RPMI7951 (cell line): ENCODE results near the gene NEMP2. TPM values are rescaled to one million over a fixed set of nuclear protein-coding genes. Genes with fewer than 3 reads are reported as not detected.

Source experiments
- DNase-seq: peaks from one replicate; pipeline ENCODE4 v3.0.0-alpha.2; 2012; ENCODE audit warnings: low read depth
- total RNA-seq: library from RNA; depleted of rRNA; stranded (reverse); fragments of >200 nt; shearing (Covaris generic); gene quantifications from 2 replicates; pipeline ENCODE4 v1.2.3, GENCODE V29; 2014; rRNA removed

The NEMP2 gene
- 5.9 and 11.7 TPM in 2 replicates for total RNA-seq

DNA sequence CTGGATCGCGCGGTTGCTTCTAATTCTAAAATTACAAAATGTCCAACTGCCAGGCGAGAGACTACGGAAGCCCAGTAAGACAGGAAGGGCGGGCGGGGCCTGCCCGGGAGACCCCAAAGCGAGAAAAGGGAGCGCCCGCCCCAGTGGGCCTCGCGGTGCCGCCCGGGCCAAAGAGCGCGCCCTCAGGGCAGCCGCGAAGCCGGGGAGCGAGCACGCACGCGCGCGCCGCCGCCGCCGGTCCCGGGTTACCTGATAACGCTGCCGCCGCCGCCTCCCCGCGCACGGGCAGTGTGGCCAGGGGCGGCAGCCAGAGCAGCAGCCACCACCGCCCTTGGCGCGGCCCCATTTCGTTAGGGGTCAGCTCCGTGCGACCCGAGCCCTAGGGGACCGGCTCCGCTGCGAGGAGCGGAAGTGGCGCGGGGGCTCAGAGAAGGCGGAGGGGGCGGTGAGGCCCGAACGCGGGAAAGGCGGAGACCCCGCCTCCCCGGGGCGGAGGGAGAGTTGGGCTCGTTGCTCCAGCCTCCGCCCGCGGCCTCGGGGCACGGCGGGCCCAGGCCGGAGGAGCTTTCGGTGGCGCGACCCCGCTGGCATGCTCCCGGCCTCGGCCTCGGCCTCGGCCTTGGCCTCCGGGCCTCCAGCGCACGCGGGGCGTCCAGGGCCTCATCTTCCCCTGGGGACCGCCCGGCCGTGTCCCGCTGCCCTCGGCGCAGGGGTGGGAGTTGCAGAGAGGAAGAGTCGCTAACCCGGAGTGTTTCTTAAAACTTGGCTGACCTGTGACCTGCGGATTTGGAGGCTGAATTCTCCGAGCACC, at the start of gene NEMP2:
NEMP2 (minus strand) TSS at position 413 of the 811 bp plus-strand sequence; CDS start at position 346, 67 bp downstream.
- peak; percentile 80 for DNase-seq

GRCh38 chr2:190583507-190584337, 49.2 kb upstream of the NEMP2 start:
- DNase-seq, result no peak

DNA sequence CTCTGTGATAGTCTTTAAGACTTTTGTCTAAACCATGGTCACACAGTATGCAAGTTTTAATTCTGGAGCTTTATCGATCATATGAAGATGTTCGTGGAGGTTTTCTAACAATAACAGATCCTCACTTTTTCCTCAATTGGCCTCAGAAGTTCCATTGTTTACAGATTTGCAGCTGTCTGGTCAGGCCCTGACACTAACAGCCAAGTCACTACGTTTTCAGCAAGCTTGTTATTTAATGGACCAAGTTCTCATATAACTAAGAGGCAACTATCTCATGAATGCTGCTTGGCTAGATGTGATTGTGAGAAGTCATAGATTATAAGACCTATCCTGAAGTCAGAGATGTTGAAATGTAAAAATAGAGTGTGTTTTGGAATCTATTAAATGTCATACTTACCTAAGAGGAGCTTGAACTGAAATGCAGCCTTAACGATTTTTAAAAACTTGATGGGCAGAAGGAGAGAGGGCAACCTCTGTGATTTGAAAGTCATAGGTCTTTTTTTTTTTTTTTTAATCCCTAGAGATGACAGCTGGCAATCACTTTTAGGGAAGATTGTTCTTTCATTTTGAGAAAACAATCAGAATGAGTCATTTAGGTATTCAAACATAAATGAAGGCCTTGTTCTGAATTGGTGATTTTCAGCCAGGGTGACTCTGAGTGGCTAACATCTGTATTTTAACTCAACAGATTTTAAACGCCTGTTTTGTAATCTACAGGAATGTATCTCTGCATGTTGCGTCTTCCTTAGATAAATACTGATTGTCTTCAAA, 48.4 kb upstream of the NEMP2 start:
- no peak for DNase-seq

- DNase-seq, result no peak
Observed at GRCh38 chr2:190582019-190582418, 47.5 kb upstream of the NEMP2 start.

DNA sequence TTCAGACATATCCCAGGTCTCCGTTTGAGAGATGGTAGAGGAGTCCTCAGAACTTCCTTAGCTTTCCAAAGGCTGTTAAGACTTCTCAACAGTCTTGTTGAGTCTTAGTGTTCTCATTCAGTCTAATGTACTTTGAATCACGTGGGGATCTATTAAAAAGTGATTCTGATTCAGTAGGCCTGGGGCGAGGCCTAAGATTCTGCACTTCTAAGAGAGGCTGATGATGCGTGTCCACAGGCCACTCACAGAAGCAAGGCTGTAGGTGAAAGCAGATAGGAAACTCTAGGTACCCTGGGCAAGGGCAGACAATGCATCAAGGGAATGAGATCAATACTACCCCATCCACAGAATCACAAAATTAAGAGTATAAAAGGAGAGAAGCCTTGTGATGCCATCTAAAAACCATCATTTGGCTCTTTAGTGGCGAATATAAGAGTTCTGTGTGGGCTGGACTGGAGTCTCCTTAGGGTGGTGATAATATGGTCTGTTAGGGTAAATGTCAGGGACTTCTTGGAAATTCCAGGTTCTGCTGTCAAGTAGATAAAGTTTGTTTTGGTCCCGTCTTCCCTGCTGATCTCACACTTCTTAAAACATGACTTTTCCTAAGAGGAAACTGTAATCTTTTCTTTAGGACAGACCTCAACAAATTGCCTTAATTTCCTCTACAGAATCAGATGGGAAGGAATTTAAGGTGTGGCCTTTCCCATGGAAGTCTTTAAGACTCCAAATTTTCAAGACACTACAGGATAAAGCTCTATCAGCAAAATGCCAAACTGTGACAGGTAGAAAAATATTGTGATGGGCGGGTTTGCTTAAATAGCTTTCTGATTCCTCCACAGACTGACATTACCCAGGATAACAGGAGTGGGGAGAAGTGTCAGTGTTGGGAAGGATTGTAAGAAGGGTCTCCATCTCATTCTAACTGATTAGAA, 45.7 kb upstream of the NEMP2 start:
- no peak for DNase-seq

DNA sequence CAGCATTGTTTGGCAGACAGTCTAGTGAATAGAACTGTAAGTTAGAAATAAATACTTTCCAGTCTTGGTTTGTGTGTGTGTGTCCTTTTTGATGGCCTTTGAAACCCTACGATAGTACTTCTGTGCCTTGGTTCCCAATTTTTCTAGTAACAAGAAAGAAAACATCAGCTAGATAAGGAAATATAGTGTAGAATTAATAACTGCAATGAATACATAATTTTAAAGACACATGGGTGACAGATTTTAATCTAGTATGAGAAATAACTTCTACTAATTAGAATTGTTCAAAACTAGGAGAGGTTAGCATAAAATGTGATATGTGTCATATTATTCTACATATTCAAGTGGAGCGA, 44.5 kb upstream of the NEMP2 start:
- no peak for DNase-seq

DNA sequence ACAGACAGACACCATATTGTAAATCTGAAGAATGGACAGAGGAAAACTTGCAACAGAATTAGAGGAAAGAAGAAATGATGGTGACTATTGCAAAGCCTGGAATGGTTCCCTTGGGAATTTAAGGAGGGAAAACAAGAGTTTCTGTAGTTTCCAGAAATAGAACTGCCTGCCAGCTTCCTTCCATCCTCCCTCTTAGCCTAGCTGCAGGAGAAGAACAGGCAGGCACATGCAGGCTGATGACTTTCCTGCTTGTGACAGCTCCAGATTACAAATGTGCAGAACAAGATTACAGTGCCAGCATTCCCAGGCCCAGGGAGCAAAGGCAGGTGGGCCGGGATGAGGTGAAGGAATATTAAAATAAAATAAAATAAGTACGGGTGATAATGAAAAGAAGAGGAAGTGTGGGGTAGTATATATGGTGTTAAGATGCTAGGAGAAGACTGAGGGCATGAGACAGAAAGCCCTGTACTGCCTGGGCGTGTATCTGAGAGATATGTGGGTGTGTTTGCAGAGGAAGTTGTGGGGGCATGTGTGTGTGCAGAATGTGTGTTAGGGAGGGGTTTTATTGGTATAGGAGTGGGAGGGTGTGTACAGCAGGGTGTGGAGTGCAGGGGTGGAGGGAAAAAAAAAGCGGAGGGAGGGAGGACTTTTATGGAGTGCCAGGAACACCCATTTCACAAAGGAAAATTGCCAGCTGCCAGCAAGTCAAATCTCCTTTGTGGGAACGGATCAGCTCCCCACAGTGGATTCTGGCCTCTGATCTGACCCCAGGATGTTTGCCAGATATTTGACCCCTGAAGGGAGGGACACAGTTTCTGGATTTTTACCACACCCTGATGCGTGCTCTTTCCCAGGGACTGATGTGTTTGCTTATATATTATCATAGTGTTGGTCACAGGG, 43.9 kb upstream of the NEMP2 start:
- peak; percentile 56 for DNase-seq

DNA sequence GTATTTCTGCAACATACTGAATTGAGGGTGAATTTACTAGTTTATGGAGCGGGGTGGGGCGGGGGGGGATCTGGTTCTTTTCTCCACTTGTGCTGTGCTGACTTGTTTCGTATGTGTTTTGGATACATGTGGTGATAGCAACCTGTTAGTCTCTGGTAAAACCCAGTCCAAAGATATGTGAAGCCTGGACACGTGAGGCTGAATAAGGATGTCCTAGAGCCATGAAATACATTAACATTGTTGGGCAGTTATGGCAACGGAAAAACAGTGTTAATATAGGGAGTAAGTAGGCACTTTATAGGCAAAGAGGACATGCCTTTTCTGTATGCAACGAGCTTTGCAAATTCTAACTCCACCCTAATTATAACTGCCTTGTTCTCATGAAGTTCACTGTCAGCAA, 42.1 kb upstream of the NEMP2 start:
- DNase-seq, result no peak

DNA sequence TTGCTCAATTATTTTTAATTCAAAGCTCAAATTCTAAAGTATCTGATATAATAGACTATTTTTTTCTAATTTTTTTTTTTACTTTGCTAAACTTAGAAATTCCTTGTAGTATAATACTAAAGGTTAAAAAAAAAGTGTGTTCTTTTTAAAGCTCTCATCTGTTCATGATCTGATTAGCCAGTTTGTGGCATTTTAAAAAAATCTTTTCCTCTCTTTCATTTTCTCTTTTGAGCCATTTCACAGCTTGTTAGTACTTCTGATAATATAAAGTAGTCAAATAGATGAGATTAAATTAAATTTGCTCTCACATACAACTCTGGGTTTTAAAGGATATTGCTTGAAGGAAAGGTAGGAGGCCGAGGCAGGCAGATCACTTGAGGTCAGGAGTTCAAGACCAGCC, 40.7 kb upstream of the NEMP2 start:
- DNase-seq, result no peak

DNA sequence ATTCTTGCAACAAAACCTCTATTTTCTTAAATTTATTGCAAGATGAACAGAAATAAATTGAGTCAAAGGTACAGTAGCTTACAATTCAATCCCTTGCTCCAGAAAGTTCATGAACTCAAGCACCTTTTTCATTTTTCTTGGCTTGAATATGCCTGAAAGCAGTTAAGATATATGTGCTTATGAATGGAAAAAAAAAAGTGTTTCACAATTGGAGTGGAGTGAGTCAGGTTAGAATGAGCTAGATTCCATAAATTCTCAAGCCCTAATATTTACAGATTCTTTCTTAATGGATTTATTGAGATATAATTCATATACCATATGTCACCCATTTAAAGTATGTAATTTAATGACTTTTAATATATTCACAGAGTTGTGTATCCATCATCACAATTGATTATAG, 39.6 kb upstream of the NEMP2 start:
- DNase-seq, result no peak

DNA sequence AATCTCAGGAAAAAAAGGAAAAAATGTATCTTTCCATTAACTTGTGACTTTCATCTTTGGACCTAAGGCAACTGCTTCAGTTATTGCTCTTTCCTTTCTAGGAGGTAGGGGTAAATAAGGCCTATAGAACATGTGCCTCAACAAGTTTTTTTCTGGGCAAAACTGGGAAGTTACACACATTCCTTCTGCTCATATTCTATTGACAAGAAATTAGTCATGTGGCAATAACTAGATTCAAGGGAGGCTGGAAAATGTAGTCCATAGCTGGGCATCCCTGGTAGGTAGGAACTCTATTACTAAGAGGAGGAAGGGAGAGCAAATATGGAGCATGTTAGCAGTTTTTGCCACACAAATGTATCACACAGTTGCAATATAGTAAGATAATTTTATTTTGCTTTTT, 37.7 kb upstream of the NEMP2 start:
- no peak for DNase-seq

- DNase-seq, result peak; percentile 55
Observed at GRCh38 chr2:190571686-190572085, 37.2 kb upstream of the NEMP2 start.

DNA sequence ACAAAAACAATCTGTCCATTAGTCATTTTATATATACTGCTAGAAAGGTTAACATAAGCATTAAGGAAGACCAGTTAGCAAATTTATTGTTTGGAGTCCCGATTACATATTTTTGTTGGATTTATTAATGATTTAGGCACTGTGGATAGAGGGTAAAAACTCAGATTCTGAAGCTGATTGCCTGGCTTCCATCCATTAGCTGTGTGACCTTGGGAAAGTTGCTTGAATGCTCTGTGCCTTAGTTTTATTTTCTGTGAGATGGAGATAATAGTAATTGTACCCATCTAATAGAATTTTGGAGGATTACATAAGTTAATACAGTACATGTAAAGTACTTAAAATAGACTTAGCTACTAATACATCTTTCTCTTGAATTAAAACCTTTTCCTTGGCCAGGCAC, 36.3 kb upstream of the NEMP2 start:
- DNase-seq, result no peak

DNA sequence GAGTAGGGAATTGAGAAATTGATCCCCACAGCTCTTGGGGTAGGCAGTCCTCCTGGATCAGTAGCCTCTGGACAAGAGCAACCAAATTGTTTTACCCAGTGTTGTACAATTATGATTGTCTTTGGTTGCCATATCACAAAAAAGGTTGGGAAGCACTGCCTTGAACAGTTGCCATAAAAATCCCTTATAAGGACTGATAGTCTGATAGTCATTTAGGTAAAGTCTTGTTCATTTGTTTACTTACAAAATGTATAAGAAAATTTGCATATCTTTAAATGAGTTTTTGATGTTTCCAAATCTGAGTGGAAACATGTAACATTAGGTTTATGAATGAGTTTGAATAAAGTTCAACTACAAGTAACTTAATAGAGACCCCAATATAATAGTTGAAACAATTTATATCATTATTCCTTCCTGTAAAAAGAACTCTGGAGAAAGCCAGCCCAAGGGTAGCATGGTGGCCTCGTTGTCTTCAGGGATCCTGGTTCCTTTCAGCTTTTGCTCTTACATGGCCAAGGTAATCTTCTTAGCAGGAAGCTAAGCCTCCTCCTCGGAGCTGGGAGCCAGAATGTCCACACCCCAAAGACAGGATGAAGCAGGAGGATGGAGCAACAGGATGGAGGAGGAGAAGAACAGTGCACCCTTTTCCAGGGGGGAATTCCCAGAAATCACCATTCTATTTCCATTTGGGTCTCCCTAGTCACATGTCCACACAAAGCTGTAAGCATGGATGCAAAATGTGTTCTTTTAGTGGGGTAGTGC, 35.7 kb upstream of the NEMP2 start:
- no peak for DNase-seq

- DNase-seq, result no peak
Observed at GRCh38 chr2:190564838-190565237, 30.3 kb upstream of the NEMP2 start.

DNA sequence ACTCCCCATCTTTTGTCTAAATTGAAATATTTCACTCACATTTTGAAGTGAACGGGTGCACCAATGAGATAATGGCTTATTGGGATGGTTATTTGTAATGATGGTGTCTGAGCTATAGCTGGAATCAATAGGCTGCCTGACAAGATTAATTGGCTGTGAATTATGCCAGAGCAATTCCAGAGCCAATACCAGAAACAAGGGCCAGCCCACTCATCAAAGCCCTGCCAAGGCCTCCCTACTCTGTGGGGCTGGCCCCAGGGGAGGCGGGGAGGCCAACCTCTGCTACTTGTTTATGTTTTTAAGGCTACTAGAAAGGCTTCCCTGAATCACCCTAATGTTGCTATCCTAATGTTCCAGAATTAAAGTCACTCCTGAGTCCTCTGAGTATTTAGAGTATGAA, 29.1 kb upstream of the NEMP2 start:
- no peak for DNase-seq

DNA sequence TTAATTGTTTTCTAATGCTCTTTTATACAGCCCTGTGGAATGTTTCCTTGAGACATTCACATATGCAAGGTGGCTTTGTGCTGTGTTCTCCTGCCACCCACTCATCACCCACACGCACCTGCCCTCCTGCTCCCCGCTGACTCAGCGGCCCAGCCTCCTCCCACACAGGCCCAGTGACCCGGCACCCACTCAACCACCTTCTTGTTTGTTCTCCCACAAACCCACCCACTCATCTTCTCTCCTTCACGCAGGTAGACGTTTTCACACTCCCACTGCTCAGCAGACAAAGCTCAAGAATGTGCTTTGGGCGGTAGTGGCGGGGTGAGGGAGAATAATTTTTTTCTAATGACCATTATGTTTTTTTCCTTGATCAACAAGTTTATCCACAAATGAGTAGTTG, 28.6 kb upstream of the NEMP2 start:
- DNase-seq, result no peak

DNA sequence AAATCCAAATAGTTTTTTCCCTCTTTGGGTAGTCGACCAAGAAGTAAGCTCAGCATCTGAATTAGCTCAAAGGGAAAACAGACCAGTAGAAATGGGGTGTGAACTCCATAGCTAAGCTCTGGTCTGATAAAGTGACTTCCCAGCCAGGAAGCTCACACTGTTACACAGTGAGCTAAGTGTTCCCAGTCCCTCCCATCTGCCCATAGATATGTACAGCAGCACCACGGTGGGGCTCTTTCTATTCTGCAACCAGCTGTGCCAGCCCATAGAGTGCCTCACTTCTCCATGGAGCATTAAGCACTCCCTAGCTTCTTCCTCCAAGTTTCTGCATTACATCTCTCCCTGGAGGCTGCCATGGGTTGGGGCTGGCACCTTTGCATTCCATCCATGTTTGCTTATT, 27.6 kb upstream of the NEMP2 start:
- no peak for DNase-seq

- no peak for DNase-seq
Observed at GRCh38 chr2:190561094-190561493, 26.6 kb upstream of the NEMP2 start.
